ENCODE measurements around the gene CDH4. TPM values are rescaled to one million over a fixed set of nuclear protein-coding genes. Genes with fewer than 3 reads are reported as not detected.

Gene CDH4
- total RNA-seq, 2 donors from 2014 or later, result 0.07 to 0.94 TPM

- Histone ChIP-seq H3K4me1 (no peaks in the 10 kb centered on the region), H3K4me3 (no peak overlapping the region), H3K27ac (no peak overlapping the region), H3K9me3 (no peaks in the 10 kb centered on the region), H3K27me3 (no peaks in the 10 kb centered on the region), H3K36me3 (no peaks in the 10 kb centered on the region)
- TF ChIP-seq CTCF (IDR thresholded peaks at IDR 0.05), result no peak
- DNase-seq (ENCODE audit: low spot score), result no peak
Observed at GRCh38 chr20:61856626-61857413, 604.8 kb downstream of the CDH4 start.

GRCh38 chr20:61857414-61857775 lies 605.3 kb downstream of the CDH4 start:
- Histone ChIP-seq H3K27me3 (no peaks in the 10 kb centered on the region), H3K27ac (no peak overlapping the region), H3K4me3 (no peak overlapping the region), H3K36me3 (no peaks in the 10 kb centered on the region), H3K9me3 (no peaks in the 10 kb centered on the region), H3K4me1 (no peaks in the 10 kb centered on the region)
- no peak for TF ChIP-seq CTCF (IDR thresholded peaks at IDR 0.05)
- DNase-seq (ENCODE audit: low spot score), result no peak

GRCh38 chr20:61857884-61858283 lies 605.8 kb downstream of the CDH4 start:
- Histone ChIP-seq H3K27me3 (no peaks in the 10 kb centered on the region), H3K4me1 (no peaks in the 10 kb centered on the region), H3K4me3 (no peak overlapping the region), H3K27ac (no peak overlapping the region), H3K36me3 (no peaks in the 10 kb centered on the region), H3K9me3 (no peaks in the 10 kb centered on the region)
- no peak for DNase-seq (ENCODE audit: low spot score)
- no peak for TF ChIP-seq CTCF (IDR thresholded peaks at IDR 0.05)

GRCh38 chr20:61859767-61860166 lies 607.7 kb downstream of the CDH4 start:
- H3K27ac ChIP-seq, result no peak overlapping the region
- H3K36me3 ChIP-seq, result no peaks in the 10 kb centered on the region
- no peaks in the 10 kb centered on the region for H3K27me3 ChIP-seq
- no peaks in the 10 kb centered on the region for H3K9me3 ChIP-seq
- TF ChIP-seq CTCF (IDR thresholded peaks at IDR 0.05), result no peak
- no peak overlapping the region for H3K4me3 ChIP-seq
- DNase-seq (ENCODE audit: low spot score), result no peak
- H3K4me1 ChIP-seq, result no peaks in the 10 kb centered on the region

GRCh38 chr20:61860260-61860987 lies 608.4 kb downstream of the CDH4 start:
- no peaks in the 10 kb centered on the region for H3K27me3 ChIP-seq

More at GRCh38 chr20:61860260-61860987, 608.4 kb downstream of the CDH4 start:
- Histone ChIP-seq H3K4me3 (no peak overlapping the region), H3K4me1 (no peaks in the 10 kb centered on the region), H3K9me3 (no peaks in the 10 kb centered on the region), H3K36me3 (no peaks in the 10 kb centered on the region), H3K27ac (no peak overlapping the region)
- DNase-seq (ENCODE audit: low spot score), result no peak
- TF ChIP-seq CTCF (IDR thresholded peaks at IDR 0.05), result no peak
